A673 (cell line): Measurements from ENCODE around the gene ING4. TPM values are rescaled to one million over a fixed set of nuclear protein-coding genes. Genes with fewer than 3 reads are reported as not detected.
A peak's percentile ranks its signal among the peaks of the same experiment; 100 is the strongest.

ENCODE experiments used
- BruUV-seq: library from RNA; stranded (reverse); fragments of 400-500 nt; replicated peaks from 2 replicates; lab custom pipeline; 2021; lab: Mats Ljungman, UMichigan
- CTCF ChIA-PET: fragments of 300-600 bp; sonication (Branson Sonifier 250); formaldehyde crosslinking; loops from one replicate; lab custom pipeline; 2022; ENCODE audit warnings: antibody characterized with exemption; lab: Charles Lee
- POLR2A ChIA-PET: fragments of 300-600 bp; sonication (Branson Sonifier 250); formaldehyde crosslinking; loops from one replicate; lab custom pipeline; 2022; ENCODE audit warnings: antibody characterized with exemption; ENCODE audit not compliant: low non-redundant PET; lab: Charles Lee
- DNase-seq: peaks from one replicate; pipeline ENCODE4 v3.0.0-alpha.2; 2015; ENCODE audit warnings: low spot score
- H3K27ac ChIP-seq: fragments of 200-600 bp; sonication (generic); 2 replicates; pipeline ENCODE4 v1.5.1; 2016; ENCODE audit warnings: mixed run types, low read depth, mild to moderate bottlenecking, mixed read lengths, antibody characterized with exemption, low read length; ENCODE audit not compliant: poor library complexity, severe bottlenecking
- H3K27me3 ChIP-seq: fragments of 200-600 bp; sonication (generic); replicated peaks from 2 replicates; pipeline ENCODE4 v1.6.1; 2017; ENCODE audit warnings: mixed run types, low read depth, mild to moderate bottlenecking, mixed read lengths, antibody characterized with exemption, low read length; ENCODE audit not compliant: insufficient read depth, poor library complexity
- H3K36me3 ChIP-seq: fragments of 200-600 bp; sonication (generic); 2 replicates; pipeline ENCODE4 v1.6.1; 2016; ENCODE audit warnings: mixed run types, mild to moderate bottlenecking, mixed read lengths, antibody characterized with exemption, low read length; ENCODE audit not compliant: insufficient read depth, poor library complexity, severe bottlenecking
- H3K4me1 ChIP-seq: fragments of 200-600 bp; sonication (generic); 2 replicates; pipeline ENCODE4 v1.6.1; 2017; ENCODE audit warnings: mixed run types, mild to moderate bottlenecking, mixed read lengths, antibody characterized with exemption, low read length; ENCODE audit not compliant: insufficient read depth, poor library complexity, severe bottlenecking
- H3K4me3 ChIP-seq: fragments of 200-600 bp; sonication (generic); 2 replicates; pipeline ENCODE4 v1.5.1; 2016; ENCODE audit warnings: low read depth, mixed run types, mild to moderate bottlenecking, mixed read lengths, low read length; ENCODE audit not compliant: poor library complexity, severe bottlenecking
- H3K9me3 ChIP-seq: fragments of 200-600 bp; sonication (generic); 2 replicates; pipeline ENCODE4 v1.6.1; 2016; ENCODE audit warnings: mixed run types, low read depth, mild to moderate bottlenecking, mixed read lengths, antibody characterized with exemption, low read length; ENCODE audit not compliant: poor library complexity, severe bottlenecking
- CTCF ChIP-seq: fragments of 300-800, 200-600 bp; sonication (generic); conservative IDR thresholded peaks from 2 replicates; pipeline ENCODE4 v1.5.1; 2017; ENCODE audit warnings: low read depth, mild to moderate bottlenecking, antibody characterized with exemption, low read length, moderate library complexity, mixed read lengths
- EZH2 ChIP-seq: fragments of 200-600 bp; sonication (generic); IDR thresholded peaks from 2 replicates; pipeline ENCODE4 v1.6.1; 2017; ENCODE audit warnings: borderline replicate concordance, low read depth, mild to moderate bottlenecking, mixed read lengths, antibody characterized with exemption, low read length; ENCODE audit not compliant: poor library complexity, severe bottlenecking
- intact Hi-C: fragments of 100-400 bp; cut with micrococcal nuclease; formaldehyde crosslinking; loops from one replicate; pipeline ENCODE4 v1.10.0; 2022; ENCODE audit not compliant: unreplicated experiment
- total RNA-seq: library from RNA; stranded (reverse); gene quantifications from 2 replicates; pipeline ENCODE4 v1.2.3, GENCODE V29; 2021

The ING4 gene
- total RNA-seq, 1 experiment from 2014 or later = 21.4 TPM

DNA sequence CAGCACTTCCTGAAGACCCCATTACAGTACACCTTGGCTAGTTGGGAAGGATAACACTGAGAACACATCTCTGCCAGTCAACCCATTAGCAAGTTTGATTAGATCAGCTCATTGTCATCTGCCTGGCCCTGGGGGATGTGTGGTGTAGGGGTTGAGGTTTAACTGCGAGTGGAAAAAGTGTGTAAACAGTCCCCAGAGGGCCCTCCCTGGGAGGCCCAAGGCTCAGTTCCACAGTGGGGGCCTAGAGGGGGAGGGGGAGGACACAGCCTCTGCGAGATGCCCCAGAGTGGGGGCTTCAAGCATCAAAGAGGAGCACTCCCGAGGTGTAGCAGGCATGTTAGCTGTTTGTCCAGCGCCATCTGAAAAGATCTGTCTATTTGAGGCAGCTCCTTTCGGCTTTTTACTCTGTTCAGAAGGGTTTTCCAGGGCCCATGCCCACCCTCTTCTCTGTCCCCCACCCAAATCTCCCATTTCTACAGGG, 27.5 kb downstream of the ING4 start:
- no peak for DNase-seq
- Histone ChIP-seq H3K36me3 (no peaks in the 10 kb centered on the region), H3K9me3 (no peaks in the 10 kb centered on the region), H3K27me3 (no peaks in the 10 kb centered on the region), H3K27ac (no peak overlapping the region), H3K4me1 (peaks cover 15% of the 10 kb centered on the region), H3K4me3 (no peak overlapping the region)
- no peak for TF ChIP-seq CTCF
- TF ChIP-seq EZH2 = no peak
- no TSS peak for BruUV-seq
- ChIA-PET CTCF (no interaction called here), POLR2A (no interaction called here)
- intact Hi-C loops = no loop called here

GRCh38 chr12:6632026-6632983, 30.6 kb downstream of the ING4 start:
- no peaks in the 10 kb centered on the region for H3K9me3 ChIP-seq
- H3K4me3 ChIP-seq = no peak overlapping the region
- H3K4me1 ChIP-seq = peaks cover 15% of the 10 kb centered on the region
- no TSS peak for BruUV-seq
- no peak for TF ChIP-seq CTCF
- TF ChIP-seq EZH2 = no peak
- no peak overlapping the region for H3K27ac ChIP-seq
- intact Hi-C loops = no loop called here
- peak; percentile 54 for DNase-seq
- no peaks in the 10 kb centered on the region for H3K27me3 ChIP-seq
- H3K36me3 ChIP-seq = no peaks in the 10 kb centered on the region
- ChIA-PET CTCF (no interaction called here), POLR2A (no interaction called here)

GRCh38 chr12:6631549-6631961, 31.4 kb downstream of the ING4 start:
- H3K4me1 ChIP-seq = peaks cover 15% of the 10 kb centered on the region
- no TSS peak for BruUV-seq
- ChIA-PET POLR2A (no interaction called here), CTCF (no interaction called here)
- no peak overlapping the region for H3K27ac ChIP-seq
- TF ChIP-seq CTCF (no peak), EZH2 (no peak)
- intact Hi-C loops = no loop called here
- H3K27me3 ChIP-seq = no peaks in the 10 kb centered on the region
- H3K36me3 ChIP-seq = no peaks in the 10 kb centered on the region
- no peak overlapping the region for H3K4me3 ChIP-seq
- H3K9me3 ChIP-seq = no peaks in the 10 kb centered on the region
- no peak for DNase-seq
